ENCODE measurements around the gene RUBCN.
"Not testable (repeated sequence)": the region's sequence is repeated elsewhere in the genome, so short reads cannot be mapped to it uniquely, and the experiment has no call there.

The RUBCN gene

DNA sequence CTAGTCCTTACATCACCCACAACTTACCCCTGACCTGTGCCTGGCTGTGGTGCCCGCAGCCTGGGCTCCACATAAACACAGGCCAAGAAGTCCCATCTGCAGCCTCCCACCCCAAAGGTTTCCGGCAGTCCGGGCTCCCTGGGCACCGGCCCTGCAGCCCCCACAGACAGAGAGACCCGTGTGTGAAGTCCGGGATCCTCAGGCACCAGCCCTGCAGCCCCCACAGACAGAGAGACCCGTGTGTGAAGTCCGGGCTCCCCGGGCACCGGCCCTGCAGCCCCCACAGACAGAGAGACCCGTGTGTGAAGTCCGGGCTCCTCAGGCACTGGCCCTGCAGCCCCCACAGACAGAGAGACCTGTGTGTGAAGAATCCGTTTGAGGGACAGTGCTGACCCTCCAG, 78.0 kb downstream of the RUBCN start:
- not testable (repeated sequence) for DNase-seq (ENCODE audit: low spot score)

DNA sequence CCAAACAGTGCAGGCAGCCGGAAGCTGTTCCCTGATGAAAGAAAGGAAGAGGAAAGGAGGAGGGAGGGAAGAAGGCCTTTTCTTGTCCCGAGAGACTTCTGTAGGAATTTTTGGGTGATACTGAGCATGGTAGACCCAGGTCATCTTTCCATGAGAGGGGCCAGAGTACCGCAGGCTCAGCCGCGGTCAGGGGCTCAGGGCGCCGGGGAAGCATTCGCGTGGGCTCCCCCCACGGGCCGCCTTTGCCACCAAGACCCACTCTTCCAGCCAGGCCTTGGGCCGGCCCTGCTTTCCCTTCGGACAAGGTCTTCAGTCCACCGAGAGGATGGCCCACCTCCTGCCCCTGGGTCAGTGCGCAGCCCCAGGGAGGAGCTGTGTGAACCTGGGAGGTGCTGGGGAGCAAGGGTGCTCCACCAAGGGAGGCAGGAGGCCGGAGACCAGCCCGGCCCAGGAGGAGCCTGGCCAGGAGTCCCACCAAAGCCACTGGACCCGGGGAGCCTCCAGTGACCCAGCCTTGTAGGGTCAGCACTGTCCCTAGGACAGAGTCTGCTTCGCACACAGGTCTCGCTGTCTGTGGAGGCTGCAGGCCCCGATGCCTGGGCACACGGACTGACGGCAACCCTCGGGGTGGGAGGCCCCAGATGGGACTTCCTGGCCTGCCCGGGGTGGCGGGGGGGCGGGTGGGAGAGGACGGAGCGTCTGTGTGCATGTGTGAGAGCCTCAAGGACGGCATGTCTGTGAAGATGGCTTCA, 79.0 kb downstream of the RUBCN start:
- not testable (repeated sequence) for DNase-seq (ENCODE audit: low spot score)

GRCh38 chr3:197656960-197657359, 79.7 kb downstream of the RUBCN start:
- not testable (repeated sequence) for DNase-seq (ENCODE audit: low spot score)

DNA sequence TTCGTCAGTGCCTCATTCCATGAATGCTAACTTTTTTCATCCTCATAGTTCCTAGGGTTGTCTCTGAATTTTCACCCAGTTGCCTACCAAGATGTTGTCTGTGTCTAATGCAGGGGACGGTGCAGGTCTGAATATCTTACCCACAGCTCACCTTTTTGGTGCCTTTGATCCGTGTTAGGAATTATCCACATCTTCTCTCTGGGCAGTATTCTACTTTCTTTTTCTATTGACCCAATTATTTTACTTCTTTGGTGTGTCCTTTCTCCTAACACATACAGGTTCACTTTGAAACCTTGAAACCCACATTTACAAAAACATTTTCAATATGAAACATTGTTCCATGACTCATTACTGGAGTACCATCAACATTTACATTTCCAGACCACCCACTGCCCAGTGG, 80.6 kb downstream of the RUBCN start:
- DNase-seq (ENCODE audit: low spot score): not testable (repeated sequence)

DNA sequence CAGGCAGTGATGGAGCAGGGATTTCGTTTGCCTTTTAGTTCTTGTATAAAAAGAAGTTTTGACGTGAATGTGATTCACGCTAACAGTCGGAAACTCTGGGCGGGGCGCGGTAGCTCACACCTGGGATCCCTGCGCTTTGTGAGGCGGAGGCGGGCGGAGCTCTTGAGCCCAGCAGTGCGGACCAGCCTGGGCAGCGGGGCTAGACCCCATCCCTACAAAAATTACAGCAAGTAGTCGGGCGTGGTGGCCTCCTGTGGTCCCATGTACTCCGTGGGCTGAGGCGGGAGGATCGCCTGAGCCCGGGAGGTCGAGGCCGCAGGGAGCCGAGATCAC, 81.7 kb downstream of the RUBCN start:
- not testable (repeated sequence) for DNase-seq (ENCODE audit: low spot score)

DNA sequence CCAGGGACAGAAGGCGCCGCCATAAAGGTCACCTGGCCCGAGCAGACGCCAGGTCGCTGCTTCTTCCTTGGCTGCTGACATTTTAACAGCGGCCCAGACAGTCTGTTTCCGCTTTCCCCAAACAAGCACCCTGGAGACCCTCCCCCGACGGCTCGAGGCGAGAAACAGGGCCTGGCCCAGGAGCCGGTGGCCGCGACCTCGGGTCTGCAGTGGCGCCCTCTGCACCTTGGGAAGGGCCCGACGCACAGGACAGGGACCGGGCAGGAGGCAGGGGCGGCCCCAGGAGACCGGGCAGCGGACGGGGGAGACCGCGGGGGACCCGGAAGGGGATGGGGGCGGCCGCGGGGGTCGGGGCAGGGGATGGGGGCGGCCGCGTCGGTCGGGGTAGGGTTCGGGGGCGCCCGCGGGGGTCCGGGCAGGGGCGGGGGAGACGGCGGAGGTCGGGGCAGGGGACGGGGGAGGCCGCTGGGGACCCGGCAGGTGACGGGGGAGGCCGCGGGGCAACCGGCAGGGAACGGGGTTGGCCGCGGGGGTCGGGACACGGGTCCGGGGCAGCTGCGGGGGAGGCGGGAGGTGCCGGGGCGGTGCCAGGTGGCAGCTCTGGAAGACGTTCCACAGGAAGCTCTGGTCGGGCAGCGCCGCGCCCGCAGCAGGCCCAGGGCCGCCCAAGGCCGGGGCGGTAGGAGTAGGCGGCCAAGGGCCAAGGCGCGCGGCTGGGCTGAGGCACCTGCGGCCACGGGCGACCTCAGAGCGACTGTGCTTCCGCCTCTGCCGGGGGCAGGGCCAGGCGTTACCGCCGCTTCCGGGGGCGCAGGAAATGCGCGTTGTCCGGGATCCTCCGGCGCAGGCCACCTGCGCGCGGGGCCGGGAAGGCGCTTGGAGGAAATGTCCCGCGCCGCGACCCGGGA, 82.4 kb downstream of the RUBCN start:
- DNase-seq (ENCODE audit: low spot score): not testable (repeated sequence)

DNA sequence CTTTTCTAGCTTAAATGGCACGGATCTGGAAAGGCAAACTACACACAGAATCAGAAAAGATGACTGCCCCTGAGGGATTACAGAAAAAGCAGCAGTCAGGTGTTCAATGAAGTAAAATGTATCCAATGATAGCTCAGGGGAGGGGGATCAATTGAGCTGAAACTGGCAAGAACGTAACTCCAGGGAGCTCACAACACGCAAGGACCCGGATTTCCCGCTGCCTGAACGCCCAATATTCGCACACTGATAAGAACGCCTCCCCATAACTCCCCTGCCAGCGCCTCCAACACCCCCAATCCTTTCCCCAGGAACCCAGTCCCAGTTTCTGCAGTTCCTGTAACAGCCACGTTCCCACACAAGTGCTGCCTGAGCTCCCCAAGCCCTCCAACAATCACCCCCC, 83.8 kb downstream of the RUBCN start:
- DNase-seq (ENCODE audit: low spot score): not testable (repeated sequence)

GRCh38 chr3:197647649-197648048, 89.1 kb downstream of the RUBCN start:
- not testable (repeated sequence) for DNase-seq (ENCODE audit: low spot score)

DNA sequence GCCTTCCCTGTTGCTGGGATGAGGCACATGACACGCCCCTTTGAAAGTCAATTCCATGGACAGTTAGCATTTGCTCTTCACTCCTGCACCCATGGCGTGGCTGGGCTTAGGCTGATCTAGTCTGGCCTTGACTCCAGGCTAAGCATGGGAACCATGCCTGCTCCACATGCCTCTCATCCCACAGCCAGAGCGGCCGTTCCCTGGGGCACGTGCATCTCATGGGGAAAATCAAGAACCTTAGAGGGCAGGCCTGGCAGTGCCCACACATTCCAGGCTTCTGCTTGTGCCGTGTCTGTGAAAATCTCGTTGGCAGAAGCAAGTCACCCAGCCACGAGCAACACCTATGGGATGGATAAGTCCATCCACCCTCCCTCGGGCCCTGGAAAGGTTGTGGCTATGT, 89.5 kb downstream of the RUBCN start:
- DNase-seq (ENCODE audit: low spot score): not testable (repeated sequence)

GRCh38 chr3:197646294-197646693, 90.4 kb downstream of the RUBCN start:
- not testable (repeated sequence) for DNase-seq (ENCODE audit: low spot score)

DNA sequence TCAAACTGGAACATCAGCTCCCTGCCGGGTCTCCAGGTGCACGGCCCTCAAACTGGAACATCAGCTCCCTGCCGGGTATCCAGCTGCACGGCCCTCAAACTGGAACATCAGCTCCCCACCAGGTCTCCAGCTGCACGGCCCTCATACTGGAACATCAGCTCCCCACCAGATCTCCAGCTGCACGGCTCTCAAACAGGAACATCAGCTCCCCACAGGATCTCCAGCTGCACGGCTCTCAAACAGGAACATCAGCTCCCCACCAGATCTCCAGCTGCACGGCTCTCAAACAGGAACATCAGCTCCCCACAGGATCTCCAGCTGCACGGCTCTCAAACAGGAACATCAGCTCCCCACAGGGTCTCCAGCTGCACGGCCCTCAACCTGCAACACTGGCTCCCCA, 99.1 kb downstream of the RUBCN start:
- DNase-seq (ENCODE audit: low spot score): not testable (repeated sequence)

DNA sequence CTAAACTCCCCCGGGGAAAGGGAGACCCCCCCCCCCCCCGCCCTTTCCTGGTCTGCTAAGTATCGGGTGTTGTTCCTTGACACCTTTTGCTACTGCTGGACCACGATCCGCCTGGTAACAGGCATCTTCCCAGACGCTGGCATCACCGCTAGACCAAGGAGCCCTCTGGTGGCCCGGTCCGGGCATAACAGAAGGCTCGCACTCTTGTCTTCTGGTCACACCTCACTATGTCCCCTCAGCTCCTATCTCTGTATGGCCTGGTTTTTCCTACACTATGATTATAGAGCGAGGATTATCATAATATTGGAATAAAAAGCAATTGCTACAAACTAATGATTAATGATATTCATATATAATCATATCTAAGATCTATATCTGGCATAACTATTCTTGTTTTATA, 104.7 kb downstream of the RUBCN start:
- not testable (repeated sequence) for DNase-seq (ENCODE audit: low spot score)

DNA sequence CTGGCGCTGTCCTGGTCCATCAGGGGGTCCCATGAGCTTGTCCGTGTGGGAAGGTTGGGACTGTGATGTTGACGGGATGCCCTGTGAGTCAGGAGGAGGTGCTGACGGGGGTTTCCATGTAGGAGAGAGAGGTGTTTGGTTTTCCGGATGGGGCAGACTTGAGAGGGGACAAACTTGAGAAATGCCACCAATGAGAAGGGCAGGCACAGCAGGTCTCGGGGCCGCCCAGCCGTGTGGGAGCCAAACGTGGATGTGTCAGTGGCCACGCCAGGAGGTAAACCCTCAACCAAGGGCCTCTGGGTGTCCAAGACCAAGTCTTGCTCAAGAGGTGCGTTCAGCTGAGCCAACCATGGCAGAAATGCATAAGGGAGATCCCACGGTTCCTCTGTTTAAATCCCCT, 105.9 kb downstream of the RUBCN start:
- DNase-seq (ENCODE audit: low spot score): not testable (repeated sequence)

DNA sequence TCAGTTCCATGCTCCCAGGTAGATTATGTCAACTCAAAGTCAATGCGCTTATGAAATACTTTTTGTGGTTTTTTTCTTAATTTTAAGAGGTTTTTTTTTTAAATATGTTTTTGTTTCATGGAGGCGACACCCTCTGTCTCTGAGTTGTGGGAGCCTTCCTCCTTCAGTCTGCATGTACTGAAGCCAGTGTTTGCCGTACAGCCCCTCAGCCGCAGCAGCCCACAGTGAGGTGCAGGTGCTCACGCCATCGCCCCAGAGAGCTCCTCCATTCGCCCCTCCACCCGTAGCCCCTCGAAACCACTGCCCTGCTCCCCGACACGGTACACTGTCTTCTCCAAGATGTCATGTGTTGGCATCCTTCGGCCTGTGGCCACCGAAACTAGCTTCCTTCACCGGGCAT, 107.4 kb downstream of the RUBCN start:
- not testable (repeated sequence) for DNase-seq (ENCODE audit: low spot score)

GRCh38 chr3:197627772-197628523, 108.8 kb downstream of the RUBCN start:
- DNase-seq (ENCODE audit: low spot score): peak; percentile 59

DNA sequence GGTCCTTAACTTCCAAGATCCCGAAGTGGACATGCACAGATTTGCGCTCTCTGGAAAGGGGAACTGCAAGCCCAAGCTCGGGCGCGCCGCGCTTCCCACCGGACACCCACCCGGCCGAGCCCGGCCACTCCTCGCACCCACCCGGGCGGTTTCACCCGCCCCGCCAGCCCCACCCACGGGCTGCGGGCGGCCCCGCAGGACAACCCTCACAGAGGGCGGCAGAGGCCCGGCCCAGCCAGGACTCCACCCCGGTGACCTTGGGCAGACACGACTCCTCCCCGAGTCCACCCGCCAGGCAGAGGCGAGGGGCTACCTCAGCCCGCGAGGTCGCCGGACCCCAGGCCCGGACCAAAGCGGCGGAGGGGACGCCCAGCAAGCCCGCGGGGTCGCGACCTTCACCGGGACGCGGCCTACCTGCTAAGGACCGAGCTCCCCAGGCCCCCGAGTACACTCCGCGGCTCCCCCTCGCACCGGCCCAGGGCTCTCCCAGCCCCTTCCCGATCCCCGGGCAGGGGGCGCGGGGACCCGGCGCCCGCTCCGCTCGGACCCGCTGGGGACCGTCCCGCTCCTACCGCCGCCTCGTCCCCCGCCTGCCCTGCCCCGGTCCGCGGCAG, 109.4 kb downstream of the RUBCN start:
- DNase-seq (ENCODE audit: low spot score): not testable (repeated sequence)

- DNase-seq (ENCODE audit: low spot score): not testable (repeated sequence)
These were observed 110.1 kb downstream of the RUBCN start for GRCh38 chr3:197626404-197627157.

- not testable (repeated sequence) for DNase-seq (ENCODE audit: low spot score)
These were observed 115.2 kb downstream of the RUBCN start for GRCh38 chr3:197621478-197621877.

Data from hematopoietic multipotent progenitor cell treated with erythropoietin and hydrocortisone succinate and interleukin-3 and kit ligand, for 15 days (in vitro differentiated cells).